ENCODE measurements around the gene NR6A1. TPM values are rescaled to one million over a fixed set of nuclear protein-coding genes. Genes with fewer than 3 reads are reported as not detected.

NR6A1 gene
- total and polyA plus RNA-seq, 2 of the 8 experiments (the other 6 are each of a cell fraction or from before 2014, with no cell fraction given): 93.2 to 237 TPM

DNA sequence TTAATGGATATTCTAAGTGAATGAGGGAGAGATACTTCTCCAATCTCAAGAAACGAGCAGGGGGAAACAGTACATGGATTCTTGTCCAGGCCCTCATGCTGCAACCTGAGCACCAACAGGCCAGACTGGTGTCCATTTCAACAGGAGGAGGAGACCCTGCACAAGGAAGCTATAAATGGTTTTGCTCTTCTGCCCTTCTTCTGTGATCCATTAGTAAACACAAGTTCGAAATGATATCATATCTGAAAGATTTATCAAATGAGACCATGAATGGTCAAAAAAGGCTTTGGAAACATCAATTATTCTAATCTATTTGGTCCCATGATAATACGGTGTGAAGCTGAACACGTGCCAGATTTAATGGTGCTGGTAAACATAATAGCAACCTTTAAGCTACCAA, 109.8 kb downstream of the NR6A1 start:
- Histone ChIP-seq H3K9me3 (ENCODE audit: insufficient read depth in 2 of 2, low read depth in 1 of 2, low read length in 1 of 2) (no peaks in the 10 kb centered on the region), H3K9ac (replicated peaks in 1 of 4; ENCODE audit: extremely low read depth in 1 of 4, low read depth in 3 of 4, low read length in 3 of 4) (no peak overlapping the region), H3K79me2 (ENCODE audit: control insufficient read depth in 1 of 2, insufficient read depth in 2 of 2, low read length in 2 of 2) (peaks cover 0 to 77% of the 10 kb centered on the region in 2 experiments; a peak in 2 of 4 replicates), H2BK120ac (replicated peaks; ENCODE audit: low read depth, low read length) (no peak overlapping the region), H4K20me1 (replicated peaks in 1 of 2; ENCODE audit: control insufficient read depth in 1 of 2, insufficient read depth in 2 of 2, low read length in 2 of 2) (no peaks in the 10 kb centered on the region), H3K4me1 (replicated peaks in 1 of 4; ENCODE audit: control insufficient read depth in 3 of 4, insufficient read depth in 4 of 4, low read length in 3 of 4) (peaks cover 0 to 11% (median 7%) of the 10 kb centered on the region in 4 experiments; a peak in 5 of 7 replicates), H3K4me3 (ENCODE audit: extremely low read depth in 1 of 4, insufficient read depth in 2 of 4, low read depth in 3 of 4, low read length in 4 of 4) (no peak overlapping the region), H2BK20ac (ENCODE audit: low read length) (no peak overlapping the region), H2BK5ac (ENCODE audit: low read depth, low read length) (no peak overlapping the region), H3K4ac (replicated peaks; ENCODE audit: insufficient read length, low read depth, low read length) (no peak overlapping the region), H3K18ac (ENCODE audit: extremely low read depth, low read length) (no peak overlapping the region), H3K36me3 (ENCODE audit: control insufficient read depth in 2 of 4, insufficient read depth in 4 of 4, low read length in 3 of 4) (no peaks in the 10 kb centered on the region), H4K8ac (ENCODE audit: extremely low read depth, insufficient read depth, low read length) (no peak overlapping the region), H3K79me1 (ENCODE audit: low read depth, low read length) (0 out of 2 replicates have a peak, but pooled peaks cover 2% of the 10 kb centered on the region), H3K27ac (ENCODE audit: low read depth, low read length) (no peak overlapping the region), H4K5ac (ENCODE audit: insufficient read length, low read depth, low read length) (no peak overlapping the region), H2AFZ (ENCODE audit: low read length) (no peak overlapping the region), H3K23ac (ENCODE audit: insufficient read length) (no peak overlapping the region), H3K14ac (ENCODE audit: insufficient read length) (no peak overlapping the region), H2AK5ac (ENCODE audit: low read depth, low read length) (no peak overlapping the region), H3K4me2 (ENCODE audit: insufficient read depth in 1 of 2, low read depth in 2 of 2, low read length in 2 of 2) (no peak overlapping the region; a peak in 1 of 4 replicates), H2BK15ac (ENCODE audit: low read length) (no peak overlapping the region), H3K27me3 (replicated peaks in 1 of 4; ENCODE audit: control insufficient read depth in 3 of 4, extremely low read depth in 1 of 4, insufficient read depth in 3 of 4, low read length in 3 of 4) (no peaks in the 10 kb centered on the region), H2BK12ac (ENCODE audit: low read depth, low read length) (no peak overlapping the region), H4K91ac (replicated peaks; ENCODE audit: insufficient read length, low read length) (no peak overlapping the region), H3K56ac (replicated peaks; ENCODE audit: insufficient read length, low read depth, low read length) (no peak overlapping the region), H3K23me2 (ENCODE audit: low read depth, low read length) (no peaks in the 10 kb centered on the region; the same call in 1 of the 2 replicates)
- no peak for FAIRE-seq
- ChIA-PET CTCF (ENCODE audit: partially characterized antibody) (interaction anchor here (0.6 to 2.3 kb wide), 13 partner anchors 12 to 150 kb away, joined by 3 to 10 read pairs (median 4); no protein-coding TSS in a partner anchor), POLR2A (ENCODE audit: partially characterized antibody) (interaction anchor here (0.7 to 2.0 kb wide), 5 partner anchors 9 to 98 kb away, joined by 3 to 6 read pairs (median 3); no protein-coding TSS in a partner anchor)
- 89% methylated on average over 4 of the region's 4 CpGs; no CpG with 5 or more reads in 1 of the 2 experiments for WGBS, 2 experiments (ENCODE audit: extremely low coverage in 1 of 2, insufficient coverage in 1 of 2, insufficient read length in 1 of 2, insufficient replicate concordance in 2 of 2, low coverage in 1 of 2, low lambda C conversion rate in 2 of 2, missing lambda C conversion rate in 1 of 2)
- DNase-seq (ENCODE audit: low read depth in 1 of 2, low spot score in 2 of 2): no peak
- TF ChIP-seq SP4 (IDR thresholded peaks at IDR 0.05; ENCODE audit: low read length) (no peak), NANOG (IDR thresholded peaks at IDR 0.05; ENCODE audit: insufficient read depth, low read depth, low read length, poor library complexity, severe bottlenecking) (no peak)
- TF ChIP-seq, protein P1, sequence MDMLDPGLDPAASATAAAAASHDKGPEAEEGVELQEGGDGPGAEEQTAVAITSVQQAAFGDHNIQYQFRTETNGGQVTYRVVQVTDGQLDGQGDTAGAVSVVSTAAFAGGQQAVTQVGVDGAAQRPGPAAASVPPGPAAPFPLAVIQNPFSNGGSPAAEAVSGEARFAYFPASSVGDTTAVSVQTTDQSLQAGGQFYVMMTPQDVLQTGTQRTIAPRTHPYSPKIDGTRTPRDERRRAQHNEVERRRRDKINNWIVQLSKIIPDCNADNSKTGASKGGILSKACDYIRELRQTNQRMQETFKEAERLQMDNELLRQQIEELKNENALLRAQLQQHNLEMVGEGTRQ (IDR thresholded peaks at IDR 0.05; ENCODE audit: low read length): no peak

Data from H1 (cell line).